ENCODE data around the gene KRT33B.

KRT33B gene

DNA sequence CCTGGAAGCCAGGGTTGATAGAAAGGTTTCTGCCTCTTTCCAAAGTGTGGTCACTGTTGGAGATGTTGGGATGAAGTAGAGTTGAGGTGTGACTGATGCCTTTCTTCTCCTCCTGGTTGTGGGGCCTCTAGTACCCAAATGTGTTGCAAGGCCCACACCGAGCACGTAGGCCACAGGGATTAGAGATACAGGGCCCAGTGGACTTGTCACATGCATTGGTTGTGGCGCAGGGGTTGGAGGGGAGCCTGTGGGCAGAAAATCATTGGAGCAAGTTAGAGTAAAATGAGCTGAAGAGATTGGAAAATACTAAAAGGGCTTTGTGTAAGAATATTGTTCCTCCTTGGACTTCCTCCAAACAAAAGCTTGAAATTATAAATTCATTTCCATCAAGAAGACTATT lies 23.6 kb downstream of the KRT33B start:
- no peak for DNase-seq

DNA sequence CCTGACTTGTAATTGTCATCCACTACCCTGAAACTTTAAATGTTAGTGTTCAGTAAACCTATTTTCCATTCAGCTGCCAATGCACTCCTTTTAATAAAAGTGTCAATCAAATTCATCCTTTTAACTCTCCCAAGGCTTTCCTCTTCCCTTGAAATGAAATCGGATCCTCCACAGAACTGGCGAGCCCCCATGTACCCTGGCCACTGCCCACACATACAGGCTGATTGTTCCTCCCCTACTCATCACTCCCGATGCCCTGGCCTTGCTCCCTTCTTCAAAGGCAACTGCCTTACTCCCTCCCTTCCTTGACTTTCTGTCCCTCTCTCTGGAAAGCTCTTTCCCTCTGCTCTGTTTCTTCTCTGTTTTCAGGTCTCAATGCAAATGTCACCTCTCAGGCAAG lies 26.6 kb downstream of the KRT33B start:
- DNase-seq = no peak

DNA sequence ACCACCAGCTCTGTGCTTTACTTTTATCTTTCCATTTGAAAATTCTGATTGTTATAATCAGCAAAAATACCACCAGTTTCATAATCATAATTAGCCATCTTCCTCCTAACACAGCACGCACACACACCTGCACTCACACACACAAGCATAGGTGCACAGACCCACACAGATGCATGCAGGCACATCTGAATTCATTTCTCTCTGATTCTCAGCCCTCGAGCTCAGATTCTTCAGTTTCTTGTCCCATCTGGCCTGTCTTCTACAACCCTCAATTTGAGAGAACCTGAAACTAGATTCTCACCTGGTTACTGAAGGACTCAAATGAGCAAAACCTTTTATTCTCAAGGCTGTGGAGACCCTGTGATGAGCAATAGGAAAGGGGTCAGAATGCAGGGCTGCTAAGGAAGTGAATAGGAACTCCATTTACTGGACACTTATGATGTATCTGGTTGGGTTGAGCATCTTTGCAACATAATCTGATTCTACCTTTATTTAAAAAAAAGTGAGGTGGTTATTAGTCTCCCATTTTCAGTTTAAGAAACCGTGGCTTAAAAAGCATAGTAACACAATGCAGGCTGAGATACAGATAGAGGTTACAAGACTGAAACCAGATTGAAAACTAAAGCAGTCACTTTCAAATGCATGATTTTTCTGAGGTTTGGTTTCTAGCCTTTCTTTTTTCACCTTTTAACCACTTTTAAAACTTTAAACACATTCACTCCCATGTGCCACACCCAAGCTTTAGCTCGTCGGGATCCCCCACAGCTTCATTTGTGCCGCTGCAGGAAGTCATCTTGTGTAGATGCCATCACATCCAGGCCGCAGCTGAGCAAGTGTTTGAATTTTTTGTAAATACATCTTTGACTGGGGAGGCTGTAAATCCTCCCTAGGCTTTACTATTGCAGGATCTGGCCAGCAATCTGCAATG lies 28.4 kb downstream of the KRT33B start:
- no peak for DNase-seq

DNA sequence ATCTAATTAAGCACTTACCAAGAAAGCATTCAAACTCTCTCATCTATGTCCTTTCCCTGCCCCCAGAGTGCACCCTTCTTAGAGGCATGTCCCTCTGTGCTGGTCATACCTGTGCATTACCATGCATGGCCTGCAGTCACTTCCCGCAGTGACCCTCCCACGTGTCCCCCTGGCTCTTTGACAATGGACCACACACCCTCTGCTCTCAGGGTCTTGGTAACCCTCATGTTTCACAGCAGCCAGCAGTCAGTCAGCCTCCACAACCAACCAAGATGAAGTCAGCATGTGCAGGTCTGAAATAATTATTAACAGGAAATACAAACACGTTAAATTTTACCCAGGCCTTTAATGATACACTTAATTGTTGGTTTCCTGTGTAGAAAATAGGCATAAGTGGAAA lies 29.1 kb downstream of the KRT33B start:
- DNase-seq = no peak

DNA sequence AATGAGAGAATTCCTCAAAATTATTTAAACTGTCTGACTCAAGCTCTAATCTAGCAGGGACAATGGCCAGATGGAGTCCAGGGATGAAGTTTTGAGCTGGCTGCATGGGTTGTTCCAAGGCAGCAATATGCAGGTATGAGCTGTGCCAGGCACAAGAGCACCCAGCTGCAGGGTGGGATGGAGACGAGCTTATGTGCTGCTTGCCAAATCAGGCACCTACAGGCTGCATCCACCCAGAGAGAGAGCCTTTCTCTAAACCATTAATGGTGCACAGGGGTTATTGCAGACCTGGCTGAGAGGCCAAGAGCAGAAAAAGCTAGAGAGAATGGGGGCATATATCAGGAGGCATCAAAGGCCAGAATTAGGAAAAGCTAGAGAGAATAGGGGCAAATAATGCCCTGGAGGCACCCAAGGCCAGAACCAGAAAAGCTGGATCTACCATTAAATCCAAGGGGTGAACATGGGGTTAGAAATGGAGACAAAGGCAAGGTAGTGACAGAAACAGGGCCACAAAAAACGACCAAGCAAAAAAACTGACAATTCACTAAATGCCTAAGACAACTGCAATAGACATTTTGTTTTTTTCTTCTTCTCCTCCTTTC lies 29.9 kb downstream of the KRT33B start:
- no peak for DNase-seq

DNA sequence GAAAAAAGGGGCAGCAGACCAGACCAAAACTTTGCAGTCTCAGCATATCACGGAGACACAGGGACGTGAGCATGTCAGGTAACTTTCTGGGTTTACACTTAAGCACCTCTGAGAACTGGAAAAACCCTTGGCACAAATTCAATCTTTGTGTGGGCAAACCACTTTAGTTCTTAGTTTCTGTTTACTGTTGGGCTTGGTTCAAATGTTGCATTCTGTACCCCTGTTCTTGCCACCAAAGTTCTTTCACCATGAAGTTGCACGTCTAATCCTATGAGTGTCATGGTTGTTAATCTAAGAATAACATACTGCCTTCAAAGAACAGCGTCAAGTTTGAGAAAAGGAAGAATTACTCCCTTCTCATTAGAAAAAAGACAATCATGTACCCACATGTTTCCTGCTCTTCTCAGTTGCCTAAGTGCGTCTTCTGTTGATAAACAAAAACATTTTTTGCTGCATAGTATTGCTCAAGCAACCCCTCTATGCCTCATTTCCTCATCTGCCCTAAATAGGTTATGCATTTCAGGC lies 30.6 kb downstream of the KRT33B start:
- no peak for DNase-seq

DNA sequence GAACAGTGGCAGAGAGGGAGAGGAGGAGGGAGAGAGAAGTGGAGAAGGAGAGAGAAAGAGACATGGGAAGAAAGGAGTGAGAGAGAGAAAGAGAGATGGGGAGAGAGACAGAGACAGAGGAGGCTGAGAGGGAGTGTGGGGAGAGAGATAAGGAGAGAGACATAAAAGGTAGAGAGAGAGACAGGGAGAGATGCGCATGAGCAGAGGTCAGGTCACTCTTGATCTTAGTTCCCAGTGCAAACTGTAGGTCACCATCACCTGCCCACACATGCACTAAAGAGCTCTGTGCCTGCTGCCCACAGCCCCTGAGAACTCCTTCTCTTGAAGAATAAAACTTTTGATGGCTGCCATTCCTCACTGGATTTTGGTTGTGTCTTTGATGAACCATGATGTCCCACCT lies 33.9 kb downstream of the KRT33B start:
- no peak for DNase-seq

DNA sequence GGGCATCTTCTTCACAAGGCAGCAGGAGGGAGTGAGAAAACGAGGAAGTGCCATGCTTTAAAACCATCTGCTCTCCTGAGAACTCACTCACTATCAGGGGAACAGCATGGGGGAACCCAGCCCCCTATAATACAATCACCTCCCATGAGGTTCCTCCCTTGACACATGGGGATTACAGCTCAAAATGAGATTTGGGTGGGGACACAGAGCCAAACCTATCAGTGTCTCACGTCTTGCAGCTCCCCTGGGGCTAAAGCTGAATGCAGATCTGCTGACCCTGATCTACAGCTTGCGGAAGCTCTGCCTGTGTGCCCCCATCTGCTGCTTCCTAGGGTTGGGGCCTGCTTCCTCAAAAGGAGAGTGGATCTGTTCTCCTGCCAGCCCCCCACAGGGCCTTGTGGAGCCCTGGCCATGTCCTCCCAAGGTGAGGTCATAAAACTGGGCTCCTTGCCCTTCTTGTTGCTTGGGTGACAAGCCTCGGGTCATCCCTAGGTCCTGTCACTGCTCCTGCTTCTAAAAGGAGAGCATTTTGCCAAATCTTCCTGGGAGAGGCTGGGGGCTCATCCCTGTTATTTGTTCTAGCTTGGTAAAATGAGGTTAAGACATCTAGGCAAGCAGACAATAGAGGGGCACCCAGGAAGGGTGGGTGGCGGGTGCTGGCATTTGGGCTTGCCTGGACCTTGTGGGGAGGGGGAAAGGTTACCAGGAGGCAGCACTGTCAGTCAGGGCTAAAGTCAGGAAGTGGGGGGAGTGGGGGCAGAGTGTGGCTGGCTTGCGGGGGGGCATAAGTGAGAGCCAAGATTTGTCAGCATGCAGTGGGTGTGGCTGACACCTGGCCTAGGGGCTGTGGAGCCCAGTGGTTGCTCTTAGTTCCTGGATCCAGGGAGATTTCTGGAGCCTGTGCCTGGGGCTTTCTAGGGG lies 35.0 kb downstream of the KRT33B start:
- DNase-seq = no peak

DNA sequence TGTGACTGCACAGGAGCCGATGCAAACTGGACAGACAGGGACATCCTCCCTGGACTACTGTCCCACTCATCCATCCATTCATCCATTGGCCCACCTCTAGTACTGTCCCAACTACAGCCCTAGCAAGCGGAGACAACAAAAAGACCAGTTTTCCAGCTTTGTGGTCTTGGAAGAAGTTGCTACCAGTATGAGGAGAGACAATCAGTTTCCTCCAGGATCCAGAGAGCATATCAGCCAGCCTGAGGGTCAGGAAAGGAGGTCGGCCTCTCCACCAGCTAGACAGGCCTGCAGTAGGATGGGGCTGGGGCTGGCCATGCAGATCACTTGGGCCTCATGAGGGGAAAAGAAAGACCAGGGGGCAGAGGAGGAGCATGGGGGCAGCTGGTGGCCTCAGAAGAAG lies 35.8 kb downstream of the KRT33B start:
- no peak for DNase-seq

DNA sequence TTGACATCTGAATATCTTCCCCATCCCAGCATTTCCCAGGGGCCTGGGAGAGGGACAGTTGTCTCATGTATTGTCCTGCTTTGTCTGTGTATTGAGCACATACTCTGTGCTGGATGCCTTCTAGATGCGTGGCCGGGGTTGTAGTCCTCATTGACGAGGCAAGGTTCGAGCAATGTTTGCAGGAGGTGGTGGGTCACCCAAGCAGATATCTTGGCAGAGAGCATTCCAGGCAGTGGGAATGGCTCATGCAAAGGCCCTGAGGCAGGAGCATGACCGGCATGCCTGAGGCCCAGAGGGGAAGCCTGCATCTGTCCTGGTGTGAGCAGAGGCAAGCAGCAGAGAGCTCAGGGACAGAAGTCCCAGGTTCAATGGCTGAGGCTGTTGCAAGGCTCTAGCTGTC lies 36.5 kb downstream of the KRT33B start:
- no peak for DNase-seq

DNA sequence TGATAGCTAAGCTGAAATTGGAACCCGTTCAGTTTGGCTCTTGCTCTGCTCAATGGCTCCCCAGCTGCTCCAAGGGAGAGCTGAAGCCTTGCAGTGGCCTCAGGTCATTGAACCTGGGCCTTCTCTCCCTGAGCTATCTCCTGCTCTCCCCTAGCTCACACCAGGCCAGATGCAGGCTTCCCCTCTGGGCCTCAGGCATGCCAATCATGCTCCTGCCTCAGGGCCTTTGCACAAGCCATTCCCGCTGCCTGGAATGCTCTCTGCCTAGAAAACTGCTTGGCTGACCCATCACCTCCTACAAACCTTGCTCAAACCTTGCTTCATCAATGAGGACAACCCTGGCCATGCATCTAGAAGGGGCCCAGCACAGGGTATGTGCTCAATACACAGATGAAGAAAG lies 37.4 kb downstream of the KRT33B start:
- DNase-seq = no peak

DNA sequence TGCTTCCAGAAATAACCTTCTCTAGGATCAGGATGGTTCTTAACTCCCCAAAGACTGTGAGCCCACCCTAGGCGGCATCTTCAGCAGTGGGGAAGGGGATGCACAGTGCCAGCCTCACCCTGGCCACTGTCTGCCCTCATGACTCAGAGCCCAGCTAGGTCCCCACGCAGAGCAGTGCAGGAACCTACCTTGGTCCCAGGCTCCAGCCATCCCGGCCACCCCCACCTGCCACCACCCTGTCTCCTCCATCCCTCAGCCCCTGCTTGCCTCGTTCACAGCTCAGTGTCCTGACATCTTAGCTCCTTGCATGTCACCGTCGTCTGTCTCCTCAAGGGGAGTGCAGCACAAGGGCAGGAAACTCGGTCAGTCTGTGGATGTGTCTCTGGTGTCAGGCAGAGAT lies 38.0 kb downstream of the KRT33B start:
- DNase-seq = no peak

DNA sequence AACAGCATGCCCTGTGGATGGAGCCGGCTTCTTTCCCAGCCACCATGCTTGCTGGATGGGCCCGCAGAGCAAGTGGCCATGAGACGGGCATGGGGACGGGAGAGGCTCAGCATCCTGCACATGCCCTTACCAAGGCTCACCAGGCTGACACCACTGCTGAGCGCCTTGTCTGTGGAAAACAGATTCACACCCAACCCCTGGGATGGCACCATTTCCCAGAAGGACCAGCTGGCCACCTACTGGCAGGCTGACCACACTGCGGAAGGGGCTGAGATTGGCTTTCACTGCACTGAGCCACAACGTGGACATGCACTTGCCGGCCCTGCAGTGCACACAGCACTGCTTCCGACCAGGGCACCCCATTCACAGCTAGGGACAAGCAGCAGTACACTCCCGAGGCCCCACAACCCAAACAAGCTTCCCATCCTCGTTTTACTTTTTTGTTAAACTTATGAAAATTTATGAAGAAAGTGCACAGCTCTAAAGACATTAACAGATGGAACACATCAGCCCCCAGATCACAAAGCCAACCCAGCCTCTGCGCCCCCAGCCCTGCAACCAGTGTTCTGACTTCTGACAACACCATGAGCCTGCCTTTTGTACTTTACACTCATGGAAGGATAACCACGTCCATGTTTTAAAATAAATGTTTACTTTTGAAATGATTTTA lies 40.2 kb downstream of the KRT33B start:
- peak; percentile 48 for DNase-seq

DNA sequence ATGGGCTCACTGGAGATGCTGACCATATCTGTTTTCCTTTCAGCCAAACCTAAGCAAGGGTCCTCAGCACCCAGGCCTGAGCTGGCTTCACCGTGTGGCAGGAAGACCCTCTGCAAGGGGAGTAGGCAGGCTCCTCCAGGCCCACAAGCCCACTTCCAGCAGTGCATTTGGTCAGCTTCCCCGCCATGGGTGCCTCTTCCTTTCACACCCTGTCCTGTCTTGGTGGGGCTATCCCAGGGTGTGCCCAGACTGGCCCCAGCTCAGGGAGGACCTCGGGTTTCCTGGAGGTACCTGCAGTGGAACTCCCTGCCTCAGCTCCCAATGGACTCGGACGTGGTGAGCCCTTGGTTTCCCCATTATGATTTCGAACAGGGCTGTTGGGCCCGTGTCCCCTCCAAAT lies 41.4 kb downstream of the KRT33B start:
- DNase-seq = no peak

DNA sequence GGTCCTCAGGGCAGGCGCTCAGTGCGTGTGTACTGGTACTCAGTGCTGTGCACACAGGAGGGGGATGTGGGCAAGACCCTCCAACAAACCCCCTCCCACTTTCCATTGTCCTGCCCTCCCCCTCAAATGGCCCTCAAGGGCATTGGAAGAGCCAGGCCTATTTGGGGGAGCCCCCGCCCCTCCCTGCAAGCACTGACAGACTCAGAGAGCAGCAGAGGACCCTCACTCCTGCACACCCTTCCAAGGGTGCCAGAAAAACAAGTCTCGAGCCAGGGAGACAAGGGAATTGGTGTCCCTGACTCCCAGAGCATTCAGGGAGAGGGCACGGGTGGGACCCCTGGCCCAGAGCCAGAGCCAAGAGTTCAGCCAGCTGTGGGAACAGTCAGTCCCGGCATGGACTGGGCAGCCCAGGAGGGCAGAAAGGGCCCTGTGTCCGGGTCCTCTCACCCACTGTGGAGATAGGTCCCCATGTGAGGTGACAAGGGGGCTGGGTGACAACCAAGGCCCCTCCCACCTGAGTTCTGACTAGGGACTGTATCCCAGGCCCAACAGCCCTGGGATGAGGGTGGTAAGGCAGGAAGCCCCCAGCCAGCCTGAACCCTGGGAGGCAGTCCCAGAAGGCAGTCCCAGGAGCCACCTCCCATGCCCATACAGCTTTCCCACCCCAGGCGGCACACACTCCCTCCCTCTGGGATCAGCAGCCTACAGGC lies 42.0 kb downstream of the KRT33B start:
- no peak for DNase-seq

DNA sequence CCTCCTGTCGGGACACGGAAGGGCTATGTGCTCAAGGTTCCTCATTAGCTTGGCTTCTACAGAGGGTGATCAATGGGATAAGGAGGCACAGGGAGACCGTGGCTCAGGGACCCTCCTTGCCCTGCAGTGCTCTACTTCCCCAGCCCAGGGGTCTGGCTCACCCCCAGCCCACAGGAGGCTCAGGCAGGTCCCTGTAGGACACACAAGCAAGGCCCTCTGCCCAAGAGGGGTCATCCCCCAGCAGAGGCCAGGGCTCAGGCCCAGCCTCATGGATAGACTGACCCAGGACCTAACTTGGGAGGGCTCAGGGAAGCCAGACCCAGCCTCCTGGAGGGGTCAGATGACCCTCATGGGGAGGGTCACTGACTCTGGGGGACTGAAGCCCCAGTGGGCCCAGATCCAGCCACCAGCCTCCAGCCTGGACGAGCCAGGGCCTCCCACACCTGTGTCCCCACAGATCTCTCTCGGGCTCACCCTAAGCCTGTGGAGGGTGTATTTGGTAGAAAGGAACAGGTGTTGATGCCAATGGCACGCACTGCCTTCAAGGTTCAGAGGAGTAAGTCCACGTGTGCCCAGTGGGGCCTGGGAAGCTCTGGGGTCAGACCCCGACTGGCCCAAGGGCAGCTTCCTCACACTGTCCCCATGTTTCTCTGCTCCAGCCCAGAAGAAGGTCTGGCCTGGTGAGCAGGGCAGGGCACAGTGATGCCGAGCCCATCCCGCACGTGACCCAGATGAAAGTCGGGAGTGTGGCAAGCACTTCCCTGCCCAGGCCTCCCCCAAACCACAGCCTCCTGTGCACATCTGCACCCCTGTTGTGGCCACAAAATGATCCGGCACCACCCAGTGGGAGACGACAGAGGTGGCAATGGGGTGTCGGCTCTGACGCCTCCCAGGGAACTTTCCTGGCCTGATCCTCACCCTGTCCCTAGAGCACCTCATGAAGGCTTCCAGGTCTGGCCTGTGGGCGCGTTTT lies 43.2 kb downstream of the KRT33B start:
- DNase-seq = no peak

DNA sequence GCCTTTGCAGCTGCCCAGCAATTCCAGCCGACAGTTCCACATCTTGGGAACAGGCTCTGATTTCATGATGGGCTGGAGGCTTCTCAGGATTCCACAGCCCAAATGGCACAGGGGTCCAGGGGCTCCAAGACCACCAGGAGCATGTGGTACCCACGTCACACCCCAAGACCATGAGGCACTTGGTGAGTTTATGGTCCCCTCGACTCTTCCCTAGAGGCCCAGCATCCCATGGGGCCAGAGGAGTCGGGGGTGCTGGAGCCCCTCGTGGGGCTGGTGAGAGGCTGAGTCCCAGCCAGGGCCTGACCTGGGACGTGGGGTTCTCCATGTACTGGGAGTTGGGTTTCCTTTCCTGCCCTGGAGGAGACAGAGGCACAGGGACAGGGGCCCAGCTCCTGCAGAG lies 44.0 kb downstream of the KRT33B start:
- no peak for DNase-seq

DNA sequence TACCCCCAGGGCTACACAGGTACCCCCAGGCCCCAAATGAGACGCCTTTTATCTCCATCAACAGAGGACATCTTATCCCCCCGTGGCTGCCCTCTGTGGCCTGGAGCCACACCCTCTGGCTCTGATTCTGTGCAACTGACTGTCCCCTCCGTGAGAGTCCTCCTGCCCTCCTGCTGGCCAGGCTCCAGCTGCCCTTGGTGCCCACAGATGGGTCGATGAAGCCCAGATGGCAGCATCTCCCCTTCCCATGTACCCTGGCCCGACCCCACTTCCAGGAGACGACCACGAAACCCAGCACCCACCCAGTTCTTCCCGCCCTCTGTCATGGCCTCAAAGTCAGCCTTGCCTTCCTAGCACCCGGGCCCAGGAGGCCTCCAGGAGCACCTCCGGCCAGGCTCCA lies 44.5 kb downstream of the KRT33B start:
- no peak for DNase-seq

DNA sequence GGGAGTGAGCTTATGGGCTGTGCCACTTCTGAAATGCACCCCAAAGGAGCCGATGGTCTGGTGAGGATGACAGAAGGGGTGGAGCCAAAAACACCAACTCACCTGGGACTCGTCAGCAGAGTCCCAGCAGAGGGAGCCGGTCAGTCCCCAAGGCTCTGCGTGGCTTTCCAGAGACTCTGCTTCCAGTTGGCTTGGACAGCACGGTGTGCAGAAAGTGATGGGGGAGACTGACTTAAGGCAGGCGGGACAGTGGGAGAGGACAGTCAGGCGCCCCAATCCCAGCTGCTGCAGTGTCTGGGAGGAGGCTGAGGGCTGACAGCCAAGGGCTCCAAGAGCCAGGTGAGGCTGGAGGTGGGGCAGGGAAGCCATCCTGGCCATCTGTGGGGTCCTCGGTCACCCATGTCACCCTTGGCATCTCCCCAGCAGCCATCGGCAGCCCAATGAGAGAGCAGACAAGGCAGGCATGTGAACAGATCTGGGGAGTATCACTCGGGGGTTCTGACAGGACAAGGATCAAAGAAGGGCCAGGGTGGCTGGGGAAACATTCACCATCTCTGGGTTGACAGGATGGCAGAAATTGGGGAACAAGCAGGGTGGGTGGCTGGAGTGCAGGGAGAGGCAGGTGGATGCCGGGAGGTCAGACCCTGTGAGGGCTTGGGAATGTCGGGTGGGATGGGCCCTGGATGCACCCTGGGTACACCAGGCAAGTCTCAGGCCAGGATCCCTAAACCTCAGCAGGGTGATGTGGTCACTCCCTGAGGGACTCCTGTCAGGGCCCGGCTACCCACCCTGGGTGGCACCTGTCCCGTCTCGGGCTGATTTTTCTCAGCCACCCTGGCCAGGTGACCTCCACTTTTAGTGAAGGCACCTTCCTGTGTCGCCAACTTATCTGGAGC lies 45.2 kb downstream of the KRT33B start:
- no peak for DNase-seq

Measured in NCI-H2029 (cell line).